ENCODE results near the gene TMEM141.

Gene TMEM141

GRCh38 chr9:136814725-136815421 lies 23.7 kb downstream of the TMEM141 start:
- DNase-seq (ENCODE audit: low read depth, low spot score) = no peak

- DNase-seq (ENCODE audit: low read depth, low spot score) = no peak
These were observed 24.3 kb downstream of the TMEM141 start for GRCh38 chr9:136815422-136815782.

- peak; percentile 76 for DNase-seq (ENCODE audit: low read depth, low spot score)
These were observed 30.1 kb downstream of the TMEM141 start for GRCh38 chr9:136820971-136821825.

GRCh38 chr9:136821826-136822544 lies 30.8 kb downstream of the TMEM141 start:
- peak; percentile 36 for DNase-seq (ENCODE audit: low read depth, low spot score)

GRCh38 chr9:136823136-136824046 lies 32.2 kb downstream of the TMEM141 start:
- DNase-seq (ENCODE audit: low read depth, low spot score) = no peak

GRCh38 chr9:136824496-136825225 lies 33.5 kb downstream of the TMEM141 start:
- DNase-seq (ENCODE audit: low read depth, low spot score) = no peak

GRCh38 chr9:136825295-136826187 lies 34.4 kb downstream of the TMEM141 start:
- no peak for DNase-seq (ENCODE audit: low read depth, low spot score)

- DNase-seq (ENCODE audit: low read depth, low spot score) = no peak
These were observed 35.0 kb downstream of the TMEM141 start for GRCh38 chr9:136826188-136826541.

- no peak for DNase-seq (ENCODE audit: low read depth, low spot score)
These were observed 35.8 kb downstream of the TMEM141 start for GRCh38 chr9:136826703-136827582.

GRCh38 chr9:136827794-136828473 lies 36.8 kb downstream of the TMEM141 start:
- DNase-seq (ENCODE audit: low read depth, low spot score) = no peak

GRCh38 chr9:136828474-136829140 lies 37.5 kb downstream of the TMEM141 start:
- DNase-seq (ENCODE audit: low read depth, low spot score) = no peak

GRCh38 chr9:136829412-136829811 lies 38.3 kb downstream of the TMEM141 start:
- DNase-seq (ENCODE audit: low read depth, low spot score) = no peak

- no peak for DNase-seq (ENCODE audit: low read depth, low spot score)
These were observed 39.1 kb downstream of the TMEM141 start for GRCh38 chr9:136829981-136830885.

GRCh38 chr9:136831002-136831719 lies 40.0 kb downstream of the TMEM141 start:
- no peak for DNase-seq (ENCODE audit: low read depth, low spot score)

- no peak for DNase-seq (ENCODE audit: low read depth, low spot score)
These were observed 40.6 kb downstream of the TMEM141 start for GRCh38 chr9:136831720-136832104.

GRCh38 chr9:136832581-136832980 lies 41.4 kb downstream of the TMEM141 start:
- DNase-seq (ENCODE audit: low read depth, low spot score) = no peak
